ENCODE results near the gene CTSL.

Gene CTSL

DNA sequence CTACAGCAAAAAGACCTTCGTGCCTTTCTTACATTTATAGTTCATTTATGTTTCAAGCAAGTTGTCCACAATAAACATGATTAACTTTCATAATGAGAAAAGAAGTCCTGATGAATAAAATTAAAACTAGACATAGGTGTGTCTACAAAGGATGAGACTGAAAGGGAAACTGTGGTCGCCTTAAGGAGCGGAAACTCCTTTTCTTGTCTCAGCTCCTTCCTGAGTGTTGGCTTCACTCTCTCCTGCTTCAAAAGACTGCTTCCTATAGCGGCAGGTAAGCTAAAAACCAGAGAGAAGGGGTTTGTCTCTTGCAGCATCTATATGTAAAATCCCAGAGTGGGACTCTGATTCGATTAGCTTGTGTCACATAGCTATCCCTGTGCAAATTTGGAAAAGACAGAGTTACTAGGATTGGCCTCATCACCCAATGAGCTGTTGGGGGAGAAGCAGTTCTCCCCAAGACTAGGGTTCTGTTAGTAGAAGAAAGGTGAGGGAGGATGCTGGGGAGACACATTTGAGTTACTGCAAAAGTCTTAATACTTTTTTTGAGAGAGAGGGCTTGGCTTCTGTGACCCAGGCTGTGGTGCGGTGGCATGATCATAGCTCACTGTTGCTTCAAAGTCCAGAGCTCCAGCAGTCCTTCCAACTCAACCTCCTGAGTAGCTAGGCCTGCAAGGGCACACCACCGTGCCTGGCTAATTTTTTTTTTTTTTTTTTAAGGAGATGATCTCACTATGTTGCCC lies 16.8 kb upstream of the CTSL start:
- TF ChIP-seq, protein P1, sequence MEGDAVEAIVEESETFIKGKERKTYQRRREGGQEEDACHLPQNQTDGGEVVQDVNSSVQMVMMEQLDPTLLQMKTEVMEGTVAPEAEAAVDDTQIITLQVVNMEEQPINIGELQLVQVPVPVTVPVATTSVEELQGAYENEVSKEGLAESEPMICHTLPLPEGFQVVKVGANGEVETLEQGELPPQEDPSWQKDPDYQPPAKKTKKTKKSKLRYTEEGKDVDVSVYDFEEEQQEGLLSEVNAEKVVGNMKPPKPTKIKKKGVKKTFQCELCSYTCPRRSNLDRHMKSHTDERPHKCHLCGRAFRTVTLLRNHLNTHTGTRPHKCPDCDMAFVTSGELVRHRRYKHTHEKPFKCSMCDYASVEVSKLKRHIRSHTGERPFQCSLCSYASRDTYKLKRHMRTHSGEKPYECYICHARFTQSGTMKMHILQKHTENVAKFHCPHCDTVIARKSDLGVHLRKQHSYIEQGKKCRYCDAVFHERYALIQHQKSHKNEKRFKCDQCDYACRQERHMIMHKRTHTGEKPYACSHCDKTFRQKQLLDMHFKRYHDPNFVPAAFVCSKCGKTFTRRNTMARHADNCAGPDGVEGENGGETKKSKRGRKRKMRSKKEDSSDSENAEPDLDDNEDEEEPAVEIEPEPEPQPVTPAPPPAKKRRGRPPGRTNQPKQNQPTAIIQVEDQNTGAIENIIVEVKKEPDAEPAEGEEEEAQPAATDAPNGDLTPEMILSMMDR (IDR thresholded peaks at IDR 0.05) = no peak
- no peak for TF ChIP-seq ZFX (IDR thresholded peaks at IDR 0.05; ENCODE audit: borderline replicate concordance)
- H3K27ac ChIP-seq = no peak overlapping the region

DNA sequence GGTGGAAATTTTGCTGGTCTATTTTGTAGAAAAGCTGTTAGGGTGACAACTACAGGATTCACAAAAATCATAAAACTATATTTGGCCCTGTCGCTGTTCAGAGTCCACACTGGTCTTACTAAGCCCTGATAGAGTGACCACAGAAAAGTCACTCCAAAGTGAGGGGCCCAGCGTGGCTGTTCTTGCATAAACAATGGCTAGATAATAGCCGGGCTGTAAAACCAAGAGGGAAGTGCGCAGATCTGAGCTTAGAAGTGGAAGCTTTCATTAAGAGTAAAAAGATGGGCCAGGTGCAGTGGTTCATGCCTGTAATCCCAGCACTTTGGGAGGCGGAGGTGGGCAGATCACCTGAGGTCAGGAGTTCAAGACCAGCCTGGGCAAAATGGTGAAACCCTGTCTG lies 15.5 kb upstream of the CTSL start:
- no peak overlapping the region for H3K27ac ChIP-seq
- no peak for TF ChIP-seq ZFX (IDR thresholded peaks at IDR 0.05; ENCODE audit: borderline replicate concordance)
- TF ChIP-seq, protein P1 (IDR thresholded peaks at IDR 0.05) = no peak

DNA sequence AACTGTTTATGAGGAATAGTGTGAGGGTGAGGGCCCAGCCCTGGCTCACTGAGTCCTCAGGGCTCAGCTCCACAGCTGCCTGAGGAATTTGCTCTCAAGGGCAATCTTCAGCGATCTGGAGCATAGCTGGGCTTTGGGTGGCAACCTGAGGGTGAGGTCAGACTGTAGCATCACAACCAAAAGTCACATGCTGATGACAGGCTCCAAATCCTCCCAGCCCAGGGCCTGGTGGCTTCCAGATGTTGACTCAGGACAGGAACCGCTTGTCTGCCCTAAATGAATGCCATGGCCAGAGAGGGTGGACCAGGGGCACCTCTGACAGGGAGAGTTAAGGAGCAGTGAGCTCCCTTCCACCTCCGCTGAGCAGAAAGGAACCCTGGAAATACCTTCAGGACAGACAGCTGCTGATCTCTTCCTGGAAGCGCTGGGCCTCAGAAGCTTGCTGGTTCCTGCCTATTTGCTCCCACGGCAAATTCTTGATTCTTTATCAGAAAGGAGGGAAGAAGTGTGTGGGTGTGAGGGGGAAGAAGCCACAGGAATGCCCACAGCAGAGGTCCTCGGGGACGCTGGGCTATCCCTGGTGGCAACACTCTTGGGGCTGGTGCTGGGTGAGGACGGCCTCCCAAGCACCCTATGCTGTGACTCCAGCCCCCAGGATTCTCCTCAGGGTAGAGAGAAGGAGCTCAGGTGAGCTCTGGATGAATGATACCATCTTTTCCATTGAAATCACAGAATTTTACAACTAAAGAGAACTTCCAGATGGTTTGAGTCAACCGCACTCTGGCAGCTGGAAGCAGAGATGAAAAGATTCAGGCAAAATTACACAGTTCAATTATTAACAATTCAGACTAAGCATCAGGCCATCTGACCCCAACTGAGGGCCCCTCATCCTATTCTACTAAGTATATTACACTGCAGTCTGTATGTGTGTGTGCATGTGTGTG lies 13.8 kb upstream of the CTSL start:
- H3K27ac ChIP-seq = no peak overlapping the region
- TF ChIP-seq ZFX (IDR thresholded peaks at IDR 0.05; ENCODE audit: borderline replicate concordance) = no peak
- TF ChIP-seq, protein P1 (IDR thresholded peaks at IDR 0.05) = no peak

DNA sequence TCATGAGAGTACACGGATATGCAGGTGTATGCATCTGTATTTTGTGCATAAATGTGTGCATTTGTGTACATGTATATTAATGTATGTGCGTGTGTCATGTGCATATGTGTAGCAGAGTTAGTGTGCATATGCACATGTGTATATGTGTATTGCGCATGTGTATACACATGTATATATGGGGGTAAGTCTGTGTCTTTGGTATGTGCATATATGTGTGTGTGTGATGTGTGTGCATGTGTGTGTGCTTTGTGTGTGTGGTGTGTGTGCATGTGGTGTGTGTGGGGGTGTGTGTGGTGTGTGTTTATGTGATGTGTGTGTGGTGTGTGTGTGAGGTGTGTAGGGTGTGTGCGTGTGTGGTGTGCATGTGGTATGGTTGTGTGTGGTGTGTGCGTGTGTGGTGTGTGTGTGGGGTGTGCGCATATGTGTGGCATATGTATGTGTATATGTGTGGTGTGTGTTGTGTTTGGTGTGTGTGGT lies 13.1 kb upstream of the CTSL start:
- no peak overlapping the region for H3K27ac ChIP-seq

DNA sequence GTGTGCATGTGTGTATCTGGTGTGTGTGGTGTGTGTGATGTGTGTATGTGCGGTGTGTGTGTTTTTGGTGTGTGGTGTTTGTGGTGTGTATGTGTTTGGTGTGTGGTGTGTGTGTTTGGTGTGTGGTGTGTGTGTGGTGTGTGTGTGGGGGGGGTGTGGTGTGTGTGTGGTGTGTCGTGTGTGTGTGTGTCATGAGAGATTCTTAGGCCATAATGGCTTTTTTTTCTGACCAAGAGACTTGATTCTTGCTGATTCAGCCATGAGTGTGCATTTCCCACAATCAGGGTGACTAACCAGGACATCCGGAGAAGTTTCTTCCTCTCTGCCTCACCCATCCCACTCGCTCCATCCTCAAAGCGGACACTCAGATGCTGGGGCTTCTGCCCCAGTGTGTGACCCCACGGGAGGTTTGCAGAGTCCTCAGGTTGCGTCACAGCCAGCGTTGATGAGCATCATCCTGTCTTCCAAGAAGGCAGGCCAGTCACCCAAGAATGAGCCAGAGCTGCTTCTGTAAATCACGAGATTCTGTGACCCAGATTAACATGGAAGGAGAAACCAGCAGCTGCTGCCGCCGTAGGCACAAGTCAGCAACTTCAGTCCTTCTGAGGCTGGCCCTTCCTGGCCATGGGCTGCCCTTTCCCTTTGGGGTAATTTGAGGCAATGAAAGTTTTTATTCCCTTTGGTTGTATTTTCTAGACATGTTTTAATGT lies 12.5 kb upstream of the CTSL start:
- TF ChIP-seq, protein P1 (IDR thresholded peaks at IDR 0.05) = no peak
- TF ChIP-seq ZFX (IDR thresholded peaks at IDR 0.05; ENCODE audit: borderline replicate concordance) = no peak
- H3K27ac ChIP-seq = no peak overlapping the region

More for the DNA sequence above, 13.1 kb upstream of the CTSL start:
- TF ChIP-seq, protein P1 (IDR thresholded peaks at IDR 0.05) = no peak
- TF ChIP-seq ZFX (IDR thresholded peaks at IDR 0.05; ENCODE audit: borderline replicate concordance) = no peak

DNA sequence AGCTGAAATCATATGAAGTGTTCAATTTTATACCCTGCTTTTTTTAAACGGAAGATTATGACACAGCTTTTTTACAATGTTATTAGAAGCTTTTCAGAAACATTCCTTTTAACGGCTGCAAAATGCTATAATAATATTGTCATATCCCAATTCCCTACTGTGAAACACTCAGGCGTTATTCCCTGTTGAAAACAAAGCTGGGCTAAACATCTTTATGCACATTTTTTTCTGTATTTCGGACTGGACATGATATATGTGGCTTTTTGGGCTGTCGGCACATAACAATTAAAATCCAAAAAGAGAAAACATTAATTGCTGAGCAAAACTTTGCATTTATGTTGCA lies 12.0 kb upstream of the CTSL start:
- TF ChIP-seq, protein P1 (IDR thresholded peaks at IDR 0.05) = no peak
- no peak for TF ChIP-seq ZFX (IDR thresholded peaks at IDR 0.05; ENCODE audit: borderline replicate concordance)
- H3K27ac ChIP-seq = no peak overlapping the region

All from 22Rv1 (cell line).